Stimulated activated effector memory CD8-positive, alpha-beta T cell treated with anti-CD3 and anti-CD28 coated beads, Interleukin-12 subunit alpha, Interleukin-12 subunit beta, amount 100 ng/mL, for 72 hours (primary cell): Measurements from ENCODE around the gene PHC2.

Experiments
- ATAC-seq: fragments of 150-1000 bp; cut with Tn5 transposase; 2 replicates; pipeline ENCODE4 v1.10.0; 2021
- DNase-seq, 2 donors: peaks; one replicate each; pipeline ENCODE4 v3.0.0; 2021 to 2022; ENCODE audit warnings: low spot score in 2 of 2
- H3K27ac Mint-ChIP-seq: one replicate; pipeline ENCODE4 v1.8.0; 2022; ENCODE audit warnings: mild to moderate bottlenecking, mixed read lengths
- H3K36me3 Mint-ChIP-seq: one replicate; pipeline ENCODE4 v1.8.0; 2022; ENCODE audit warnings: mild to moderate bottlenecking, mixed read lengths
- H3K4me1 Mint-ChIP-seq: one replicate; pipeline ENCODE4 v1.8.0; 2022; ENCODE audit warnings: mixed read lengths
- H3K4me3 Mint-ChIP-seq: one replicate; pipeline ENCODE4 v1.8.0; 2022; ENCODE audit warnings: mild to moderate bottlenecking, mixed read lengths
- H3K9me3 Mint-ChIP-seq: one replicate; pipeline ENCODE4 v1.8.0; 2022; ENCODE audit warnings: mixed read lengths

The PHC2 gene

DNA sequence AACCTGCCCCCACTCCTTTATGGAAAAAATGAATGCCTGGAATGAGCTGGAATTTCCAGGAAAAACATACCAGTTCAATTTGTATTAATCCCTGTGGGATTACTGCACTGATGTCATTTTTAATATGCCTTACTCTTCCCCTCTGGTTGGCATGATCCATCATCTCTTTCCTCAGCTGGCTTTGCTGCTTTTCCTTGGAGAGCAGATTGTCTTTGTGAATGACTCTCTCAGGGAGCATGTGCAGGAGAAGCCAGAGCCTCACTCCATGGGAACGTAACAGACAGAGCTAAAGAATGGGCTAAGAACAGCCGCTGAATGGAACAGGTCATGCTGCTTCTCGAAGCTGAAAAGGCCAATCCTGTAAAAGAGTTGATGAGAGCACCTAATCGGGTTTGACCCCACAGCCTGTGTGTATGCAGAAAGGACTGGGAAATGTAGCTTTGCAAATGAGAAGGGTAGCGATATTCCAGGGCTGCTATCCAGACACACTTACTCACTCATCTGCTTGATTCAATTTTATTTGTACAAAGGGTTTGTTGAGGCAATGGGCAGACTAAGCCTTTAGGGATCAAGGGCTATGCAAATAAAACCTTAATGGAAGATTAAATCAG lies 20.7 kb downstream of the PHC2 start:
- Mint-ChIP-seq H3K9me3 (no peaks in the 10 kb centered on the region), H3K27ac (no peak overlapping the region), H3K36me3 (no peaks in the 10 kb centered on the region), H3K4me1 (no peaks in the 10 kb centered on the region), H3K4me3 (no peak overlapping the region)
- ATAC-seq (no peak), DNase-seq (no peak)

DNA sequence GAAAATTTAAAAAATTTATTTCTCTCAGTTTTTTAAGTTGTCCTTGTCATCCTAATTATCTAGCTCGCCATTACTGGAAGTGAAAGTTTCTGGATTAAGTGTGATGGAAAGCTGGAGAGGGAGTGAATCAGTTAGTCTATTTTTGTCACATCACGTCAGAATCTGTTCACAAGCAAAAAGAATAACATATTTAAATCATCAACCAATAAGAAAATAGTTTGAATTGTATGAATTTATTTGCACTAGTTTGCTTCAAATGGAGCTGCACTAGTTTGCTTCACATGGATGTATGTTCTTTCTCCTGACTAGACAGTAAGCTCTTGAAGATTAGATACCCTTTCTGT lies 22.8 kb downstream of the PHC2 start:
- no peak for ATAC-seq
- no peaks in the 10 kb centered on the region for H3K9me3 Mint-ChIP-seq
- no peaks in the 10 kb centered on the region for H3K36me3 Mint-ChIP-seq
- no peaks in the 10 kb centered on the region for H3K4me1 Mint-ChIP-seq
- no peak for DNase-seq
- no peak overlapping the region for H3K4me3 Mint-ChIP-seq
- H3K27ac Mint-ChIP-seq, result no peak overlapping the region

DNA sequence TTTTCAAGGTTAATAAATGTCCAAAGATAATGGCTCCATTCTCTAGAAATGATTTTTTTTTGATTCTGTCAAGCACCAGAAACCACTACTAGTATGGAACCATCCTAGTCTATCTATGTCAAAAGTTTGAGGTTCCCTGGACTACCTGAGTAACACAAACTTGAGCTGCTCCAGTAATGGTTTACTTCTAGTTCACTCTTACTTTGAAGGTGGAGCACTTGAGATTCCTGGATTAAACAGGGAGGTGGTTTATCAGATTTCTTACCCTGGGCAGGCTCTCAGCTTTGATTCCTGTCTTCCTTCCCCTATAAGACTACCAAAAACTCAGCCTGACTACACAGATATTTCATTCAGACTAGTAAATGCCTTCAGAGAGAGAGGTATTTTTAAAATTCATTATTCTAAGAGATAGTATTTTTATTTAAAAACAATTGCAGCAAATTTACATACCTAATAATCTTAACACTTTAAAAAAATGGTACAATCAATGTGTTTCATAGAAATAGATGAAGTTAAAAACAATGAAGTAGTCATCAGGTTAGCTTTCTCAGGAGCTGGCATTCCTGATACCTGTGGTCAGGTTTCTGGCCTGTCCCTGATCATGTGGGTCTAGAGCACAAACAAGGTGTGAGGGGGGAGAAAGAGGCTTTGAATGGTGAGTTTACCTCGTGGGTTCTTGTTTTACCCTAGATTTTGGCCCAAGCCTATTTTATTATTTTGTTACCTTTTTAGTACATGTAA lies 23.4 kb downstream of the PHC2 start:
- ATAC-seq (no peak), DNase-seq (no peak)
- no peaks in the 10 kb centered on the region for H3K36me3 Mint-ChIP-seq
- H3K9me3 Mint-ChIP-seq, result no peaks in the 10 kb centered on the region
- H3K4me1 Mint-ChIP-seq, result no peaks in the 10 kb centered on the region
- no peak overlapping the region for H3K4me3 Mint-ChIP-seq
- no peak overlapping the region for H3K27ac Mint-ChIP-seq

GRCh38 chr1:33402206-33402605 lies 28.7 kb downstream of the PHC2 start:
- no peak overlapping the region for H3K27ac Mint-ChIP-seq
- H3K4me1 Mint-ChIP-seq, result no peaks in the 10 kb centered on the region
- no peak for DNase-seq

DNA sequence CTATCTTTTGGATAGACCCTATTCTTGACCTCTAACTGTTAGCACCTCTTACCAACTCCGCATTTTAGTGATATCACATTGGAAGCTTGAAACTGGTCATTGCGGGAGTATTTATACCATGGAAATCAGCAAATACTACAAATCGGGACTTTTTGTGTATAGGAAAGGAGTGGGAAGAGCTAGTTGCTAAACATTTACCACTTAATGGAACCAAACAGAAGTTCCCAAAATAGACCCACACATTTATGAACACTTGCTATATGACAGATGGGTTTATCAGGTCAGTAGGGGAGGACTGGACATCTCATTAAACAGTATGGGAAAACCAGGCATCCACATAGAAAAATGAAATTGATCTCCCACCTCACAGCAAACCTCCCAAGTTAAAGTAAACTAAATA lies 29.4 kb downstream of the PHC2 start:
- DNase-seq (no peak), ATAC-seq (no peak)
- H3K27ac Mint-ChIP-seq, result no peak overlapping the region
- no peak overlapping the region for H3K4me3 Mint-ChIP-seq
- H3K9me3 Mint-ChIP-seq, result no peaks in the 10 kb centered on the region
- H3K4me1 Mint-ChIP-seq, result no peaks in the 10 kb centered on the region
- H3K36me3 Mint-ChIP-seq, result no peaks in the 10 kb centered on the region

More at GRCh38 chr1:33402206-33402605, 28.7 kb downstream of the PHC2 start:
- Mint-ChIP-seq H3K4me3 (no peak overlapping the region), H3K9me3 (no peaks in the 10 kb centered on the region), H3K36me3 (no peaks in the 10 kb centered on the region)
- no peak for ATAC-seq

- H3K4me3 Mint-ChIP-seq, result no peak overlapping the region
- ATAC-seq (no peak), DNase-seq (no peak)
- no peaks in the 10 kb centered on the region for H3K9me3 Mint-ChIP-seq
- no peak overlapping the region for H3K27ac Mint-ChIP-seq
- H3K36me3 Mint-ChIP-seq, result no peaks in the 10 kb centered on the region
- H3K4me1 Mint-ChIP-seq, result no peaks in the 10 kb centered on the region
Observed at GRCh38 chr1:33400153-33400911, 30.6 kb downstream of the PHC2 start.

- H3K36me3 Mint-ChIP-seq, result no peaks in the 10 kb centered on the region
- ATAC-seq (no peak), DNase-seq (no peak)
- no peaks in the 10 kb centered on the region for H3K4me1 Mint-ChIP-seq
- no peak overlapping the region for H3K4me3 Mint-ChIP-seq
- H3K27ac Mint-ChIP-seq, result no peak overlapping the region
- no peaks in the 10 kb centered on the region for H3K9me3 Mint-ChIP-seq
Observed at GRCh38 chr1:33399375-33399774, 31.5 kb downstream of the PHC2 start.

GRCh38 chr1:33397994-33398393 lies 32.9 kb downstream of the PHC2 start:
- H3K36me3 Mint-ChIP-seq, result no peaks in the 10 kb centered on the region
- no peaks in the 10 kb centered on the region for H3K9me3 Mint-ChIP-seq
- DNase-seq (no peak), ATAC-seq (no peak)
- no peak overlapping the region for H3K4me3 Mint-ChIP-seq
- H3K27ac Mint-ChIP-seq, result no peak overlapping the region
- H3K4me1 Mint-ChIP-seq, result no peaks in the 10 kb centered on the region

- Mint-ChIP-seq H3K4me1 (no peaks in the 10 kb centered on the region), H3K4me3 (no peak overlapping the region)
- no peak for DNase-seq
Observed at GRCh38 chr1:33397125-33397506, 33.8 kb downstream of the PHC2 start.

GRCh38 chr1:33396188-33397124 lies 34.4 kb downstream of the PHC2 start:
- Mint-ChIP-seq H3K9me3 (no peaks in the 10 kb centered on the region), H3K4me1 (no peaks in the 10 kb centered on the region)
- ATAC-seq, result peak; percentile 63

More at GRCh38 chr1:33397125-33397506, 33.8 kb downstream of the PHC2 start:
- Mint-ChIP-seq H3K36me3 (no peaks in the 10 kb centered on the region), H3K9me3 (no peaks in the 10 kb centered on the region), H3K27ac (no peak overlapping the region)
- no peak for ATAC-seq

DNA sequence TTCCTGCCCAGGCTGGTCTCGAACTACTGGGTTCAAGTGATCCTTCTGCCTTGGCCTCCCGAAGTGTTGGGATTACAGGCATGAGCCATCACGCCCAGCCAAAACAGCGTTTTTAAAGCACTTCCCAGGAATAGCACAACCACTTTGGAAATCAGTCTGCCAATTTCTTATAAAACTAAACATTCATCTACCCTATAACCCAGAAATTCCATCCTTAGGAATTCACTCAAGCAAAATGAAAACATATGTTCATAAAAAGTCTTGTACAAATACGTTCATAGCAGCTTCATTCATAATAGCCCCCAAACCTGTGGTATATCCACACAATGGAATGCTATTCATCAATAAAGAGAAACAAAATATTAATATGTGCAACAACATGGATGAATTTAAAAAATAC lies 36.1 kb downstream of the PHC2 start:
- DNase-seq (no peak), ATAC-seq (no peak)
- H3K36me3 Mint-ChIP-seq, result no peaks in the 10 kb centered on the region
- H3K9me3 Mint-ChIP-seq, result no peaks in the 10 kb centered on the region
- H3K4me1 Mint-ChIP-seq, result no peaks in the 10 kb centered on the region
- no peak overlapping the region for H3K27ac Mint-ChIP-seq
- H3K4me3 Mint-ChIP-seq, result no peak overlapping the region

More at GRCh38 chr1:33396188-33397124, 34.4 kb downstream of the PHC2 start:
- Mint-ChIP-seq H3K27ac (no peak overlapping the region), H3K36me3 (no peaks in the 10 kb centered on the region), H3K4me3 (no peak overlapping the region)
- no peak for DNase-seq

GRCh38 chr1:33393991-33394390 lies 36.9 kb downstream of the PHC2 start:
- Mint-ChIP-seq H3K4me1 (no peaks in the 10 kb centered on the region), H3K9me3 (no peaks in the 10 kb centered on the region), H3K36me3 (no peaks in the 10 kb centered on the region), H3K27ac (no peak overlapping the region), H3K4me3 (no peak overlapping the region)
- no peak for ATAC-seq
- DNase-seq, result no peak

- Mint-ChIP-seq H3K9me3 (no peaks in the 10 kb centered on the region), H3K27ac (no peak overlapping the region), H3K36me3 (no peaks in the 10 kb centered on the region), H3K4me1 (no peaks in the 10 kb centered on the region), H3K4me3 (no peak overlapping the region)
- DNase-seq (no peak), ATAC-seq (no peak)
Observed at GRCh38 chr1:33393524-33393923, 37.4 kb downstream of the PHC2 start.

DNA sequence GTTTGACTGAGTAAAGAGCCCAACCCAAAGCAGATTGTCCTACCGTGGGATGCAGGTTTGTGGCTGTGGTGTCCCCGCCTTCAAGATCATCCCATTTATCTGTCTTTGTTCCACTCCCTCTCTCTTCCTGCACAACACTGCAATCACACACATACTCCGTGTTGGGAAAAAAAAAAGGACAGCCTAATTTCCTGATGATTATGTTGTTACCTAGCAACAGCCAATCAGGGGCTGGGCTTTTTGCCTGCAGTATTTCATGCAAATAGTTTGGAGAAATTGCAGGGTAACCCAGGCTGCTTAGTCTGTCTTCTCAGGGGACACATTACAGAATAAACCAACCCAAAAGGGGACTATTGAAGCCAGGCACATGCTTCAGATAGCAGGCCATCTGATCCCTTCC lies 38.3 kb downstream of the PHC2 start:
- H3K4me3 Mint-ChIP-seq, result no peak overlapping the region
- H3K9me3 Mint-ChIP-seq, result no peaks in the 10 kb centered on the region
- DNase-seq (no peak), ATAC-seq (no peak)
- no peaks in the 10 kb centered on the region for H3K36me3 Mint-ChIP-seq
- no peaks in the 10 kb centered on the region for H3K4me1 Mint-ChIP-seq
- no peak overlapping the region for H3K27ac Mint-ChIP-seq

DNA sequence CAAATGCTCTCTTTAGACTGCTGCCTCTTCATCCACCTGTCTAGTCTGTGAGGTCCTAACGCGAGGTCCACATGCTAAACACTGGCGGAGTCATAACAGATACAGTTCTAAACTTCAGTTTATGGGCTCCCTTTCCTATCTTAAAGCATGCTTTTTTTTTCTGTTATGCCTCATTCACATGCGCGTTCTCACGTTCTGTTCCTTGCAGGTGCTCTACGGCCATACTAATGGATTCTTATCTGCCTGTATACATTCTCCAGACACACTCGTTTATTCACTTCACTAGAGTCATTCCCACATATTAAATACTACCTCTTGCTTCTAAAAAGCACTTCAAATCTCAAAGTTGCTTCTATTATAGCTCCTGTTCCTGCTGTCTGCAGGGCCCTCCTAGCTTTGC lies 38.7 kb downstream of the PHC2 start:
- H3K4me1 Mint-ChIP-seq, result no peaks in the 10 kb centered on the region
- no peaks in the 10 kb centered on the region for H3K9me3 Mint-ChIP-seq
- H3K4me3 Mint-ChIP-seq, result no peak overlapping the region
- H3K27ac Mint-ChIP-seq, result no peak overlapping the region
- DNase-seq (no peak), ATAC-seq (no peak)
- no peaks in the 10 kb centered on the region for H3K36me3 Mint-ChIP-seq
